Activated T-cell treated with anti-CD3 and anti-CD28 coated beads for 24 hours (primary cell): ENCODE measurements around the gene CDRT15.
"Not testable (repeated sequence)": the region's sequence is repeated elsewhere in the genome, so short reads cannot be mapped to it uniquely, and the experiment has no call there.

Experiments
- DNase-seq: peaks from one replicate; pipeline ENCODE4 v3.0.0-alpha.2; 2020; ENCODE audit warnings: low read depth

The CDRT15 gene

GRCh38 chr17:14236762-14237161 is at the start of gene CDRT15:
CDRT15 (minus strand) TSS chr17:14236862; CDS start chr17:14236833, 29 bp downstream.
- DNase-seq: not testable (repeated sequence)

GRCh38 chr17:14282726-14283125 is 46.1 kb upstream of the CDRT15 start:
- no peak for DNase-seq

- DNase-seq: no peak
Observed at GRCh38 chr17:14281530-14281929, 44.9 kb upstream of the CDRT15 start.

- DNase-seq: no peak
Observed at GRCh38 chr17:14276535-14277250, 40.0 kb upstream of the CDRT15 start.

GRCh38 chr17:14270508-14270907 is 33.8 kb upstream of the CDRT15 start:
- no peak for DNase-seq

GRCh38 chr17:14269473-14269872 is 32.8 kb upstream of the CDRT15 start:
- DNase-seq: no peak

- no peak for DNase-seq
Observed at GRCh38 chr17:14268264-14268663, 31.6 kb upstream of the CDRT15 start.

- no peak for DNase-seq
Observed at GRCh38 chr17:14261406-14261805, 24.7 kb upstream of the CDRT15 start.

- no peak for DNase-seq
Observed at GRCh38 chr17:14245629-14246028, 9.0 kb upstream of the CDRT15 start.

- no peak for DNase-seq
Observed at GRCh38 chr17:14245002-14245401, 8.3 kb upstream of the CDRT15 start.

GRCh38 chr17:14239271-14239670 is 2.6 kb upstream of the CDRT15 start:
- DNase-seq: not testable (repeated sequence)

- DNase-seq: not testable (repeated sequence)
Observed at GRCh38 chr17:14236032-14236431, 630 bp downstream of the CDRT15 start.

- not testable (repeated sequence) for DNase-seq
Observed at GRCh38 chr17:14235047-14235446, 1.6 kb downstream of the CDRT15 start.

- DNase-seq: not testable (repeated sequence)
Observed at GRCh38 chr17:14231187-14231586, 5.5 kb downstream of the CDRT15 start.

- no peak for DNase-seq
Observed at GRCh38 chr17:14228903-14229302, 7.8 kb downstream of the CDRT15 start.

- DNase-seq: no peak
Observed at GRCh38 chr17:14227052-14227451, 9.6 kb downstream of the CDRT15 start.

- DNase-seq: no peak
Observed at GRCh38 chr17:14225254-14225980, 11.2 kb downstream of the CDRT15 start.

- DNase-seq: no peak
Observed at GRCh38 chr17:14222611-14223010, 14.1 kb downstream of the CDRT15 start.

GRCh38 chr17:14214271-14214670 is 22.4 kb downstream of the CDRT15 start:
- DNase-seq: no peak

GRCh38 chr17:14212401-14212800 is 24.3 kb downstream of the CDRT15 start:
- no peak for DNase-seq

- no peak for DNase-seq
Observed at GRCh38 chr17:14211801-14212200, 24.9 kb downstream of the CDRT15 start.

GRCh38 chr17:14211246-14211645 is 25.4 kb downstream of the CDRT15 start:
- DNase-seq: no peak

- no peak for DNase-seq
Observed at GRCh38 chr17:14209215-14209614, 27.4 kb downstream of the CDRT15 start.

GRCh38 chr17:14207791-14208190 is 28.9 kb downstream of the CDRT15 start:
- DNase-seq: no peak
